ENCODE data around the gene OPRL1.
A peak's percentile ranks its signal among the peaks of the same experiment; 100 is the strongest.

Gene OPRL1

DNA sequence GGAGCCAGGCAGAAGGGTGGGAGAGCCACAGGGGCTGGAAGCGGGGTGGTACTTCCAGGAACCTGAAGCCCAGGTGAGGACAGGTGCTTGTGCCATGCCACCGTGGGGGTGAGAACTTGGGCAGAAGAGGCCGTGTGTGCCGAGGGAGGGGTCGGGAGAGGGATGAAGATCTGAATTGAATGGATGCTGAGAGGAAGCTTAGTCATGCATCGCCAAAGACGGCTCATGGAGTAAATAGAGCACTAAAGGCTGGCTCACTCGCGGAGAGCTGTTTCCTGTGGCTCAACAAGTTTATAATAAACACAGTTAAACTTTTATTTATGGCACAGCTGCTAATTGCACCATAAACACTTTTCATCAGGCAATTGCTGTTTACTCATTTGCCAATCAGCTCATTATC is 62.7 kb downstream of the OPRL1 start:
- no peak overlapping the region for H2BK12ac ChIP-seq (ENCODE audit: low read length)
- H3K4me3 ChIP-seq (ENCODE audit: low read depth, low read length): no peak overlapping the region
- H3K9me3 ChIP-seq (ENCODE audit: insufficient read depth, low read depth, low read length): peaks cover 12% of the 10 kb centered on the region
- no peaks in the 10 kb centered on the region for H3K4me1 ChIP-seq (ENCODE audit: control insufficient read depth in 1 of 2, insufficient read depth in 2 of 2, low read length in 2 of 2)
- H3K36me3 ChIP-seq (ENCODE audit: control insufficient read depth in 1 of 2, insufficient read depth in 2 of 2, low read length in 2 of 2): no peaks in the 10 kb centered on the region
- H3K18ac ChIP-seq (ENCODE audit: low read length): no peak overlapping the region
- no peak overlapping the region for H4K8ac ChIP-seq (ENCODE audit: low read depth, low read length)
- H3K14ac ChIP-seq (ENCODE audit: low read length): no peak overlapping the region
- no peak overlapping the region for H2BK5ac ChIP-seq (ENCODE audit: low read depth, low read length, poor library complexity)
- H3K9ac ChIP-seq (ENCODE audit: low read length): no peak overlapping the region
- H3K79me2 ChIP-seq (ENCODE audit: control insufficient read depth, insufficient read depth, low read length, poor library complexity): no peaks in the 10 kb centered on the region
- no peaks in the 10 kb centered on the region for H3K79me1 ChIP-seq (ENCODE audit: low read length)
- H4K12ac ChIP-seq (ENCODE audit: low read depth, low read length): no peak overlapping the region
- H2BK120ac ChIP-seq (ENCODE audit: insufficient read depth, low read length, poor library complexity): no peak overlapping the region
- no peak for DNase-seq
- no CpG with 5 or more reads among the region's 9 CpGs for WGBS (ENCODE audit: extremely low coverage, insufficient coverage, insufficient read length)
- no peak overlapping the region for H3K4me2 ChIP-seq (ENCODE audit: low read length)
- H4K91ac ChIP-seq (ENCODE audit: low read depth, low read length): no peak overlapping the region
- no peak overlapping the region for H3K4ac ChIP-seq (ENCODE audit: low read depth, low read length)
- no peak overlapping the region for H3K23ac ChIP-seq (ENCODE audit: low read length)
- H3K27ac ChIP-seq (ENCODE audit: low read depth, low read length): no peak overlapping the region
- no peak overlapping the region for H2AK5ac ChIP-seq (ENCODE audit: low read length)
- H2AFZ ChIP-seq (ENCODE audit: insufficient read depth, low read length, poor library complexity): no peak overlapping the region
- H3K27me3 ChIP-seq (ENCODE audit: insufficient read depth, low read length): no peaks in the 10 kb centered on the region

DNA sequence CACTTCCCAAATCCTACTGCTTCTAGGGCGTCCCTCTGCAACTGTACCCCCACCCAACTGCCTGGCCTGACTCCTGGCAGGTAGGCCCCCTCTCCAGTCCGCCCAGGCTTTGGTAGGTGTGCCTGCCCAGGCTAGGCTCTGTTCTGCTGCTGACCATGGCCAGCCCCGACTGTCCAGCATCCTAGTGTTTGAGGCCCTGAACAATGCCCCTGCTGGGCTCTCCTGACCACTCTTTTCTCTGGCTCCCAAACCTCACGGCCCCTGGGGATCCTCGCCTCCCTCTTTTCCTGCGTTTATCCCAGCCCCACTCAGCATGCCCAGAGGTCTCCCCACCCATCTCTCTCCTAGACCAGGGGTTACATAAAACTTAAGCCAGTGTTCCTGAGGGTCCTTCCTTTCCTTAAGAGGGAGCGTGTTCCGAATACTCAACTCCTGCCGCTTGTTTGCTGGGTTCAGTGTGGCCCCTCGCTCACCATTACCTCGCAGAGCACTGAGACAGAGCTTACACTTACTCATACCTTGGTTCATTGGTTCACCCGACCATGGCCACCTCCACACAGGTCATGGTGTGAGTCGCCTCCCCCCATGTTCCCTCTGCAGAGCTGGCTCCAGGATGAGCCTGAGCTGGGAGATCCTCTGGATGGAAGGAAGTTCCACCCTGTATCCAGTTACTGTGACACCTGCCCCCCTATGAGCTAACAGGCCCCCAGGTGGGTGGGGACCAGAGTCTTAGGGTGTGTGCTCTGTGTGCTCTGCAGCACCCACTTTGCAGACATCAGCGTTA is 63.3 kb downstream of the OPRL1 start:
- H3K4me1 ChIP-seq (ENCODE audit: control insufficient read depth in 1 of 2, insufficient read depth in 2 of 2, low read length in 2 of 2): no peaks in the 10 kb centered on the region
- no peaks in the 10 kb centered on the region for H3K36me3 ChIP-seq (ENCODE audit: control insufficient read depth in 1 of 2, insufficient read depth in 2 of 2, low read length in 2 of 2)
- no peak overlapping the region for H2AFZ ChIP-seq (ENCODE audit: insufficient read depth, low read length, poor library complexity)
- no peaks in the 10 kb centered on the region for H3K79me1 ChIP-seq (ENCODE audit: low read length)
- no peak overlapping the region for H2BK120ac ChIP-seq (ENCODE audit: insufficient read depth, low read length, poor library complexity)
- H3K79me2 ChIP-seq (ENCODE audit: control insufficient read depth, insufficient read depth, low read length, poor library complexity): no peaks in the 10 kb centered on the region
- H4K91ac ChIP-seq (ENCODE audit: low read depth, low read length): no peak overlapping the region
- no peak overlapping the region for H3K9ac ChIP-seq (ENCODE audit: low read length)
- no peak overlapping the region for H4K8ac ChIP-seq (ENCODE audit: low read depth, low read length)
- WGBS (ENCODE audit: extremely low coverage, insufficient coverage, insufficient read length): no CpG with 5 or more reads among the region's 14 CpGs
- H3K23ac ChIP-seq (ENCODE audit: low read length): no peak overlapping the region
- H2AK5ac ChIP-seq (ENCODE audit: low read length): no peak overlapping the region
- no peak overlapping the region for H3K4me3 ChIP-seq (ENCODE audit: low read depth, low read length)
- no peak overlapping the region for H3K14ac ChIP-seq (ENCODE audit: low read length)
- H3K27me3 ChIP-seq (ENCODE audit: insufficient read depth, low read length): no peaks in the 10 kb centered on the region
- peaks cover 12% of the 10 kb centered on the region for H3K9me3 ChIP-seq (ENCODE audit: insufficient read depth, low read depth, low read length)
- H4K12ac ChIP-seq (ENCODE audit: low read depth, low read length): no peak overlapping the region
- no peak overlapping the region for H2BK5ac ChIP-seq (ENCODE audit: low read depth, low read length, poor library complexity)
- H2BK12ac ChIP-seq (ENCODE audit: low read length): no peak overlapping the region
- no peak overlapping the region for H3K27ac ChIP-seq (ENCODE audit: low read depth, low read length)
- no peak overlapping the region for H3K4me2 ChIP-seq (ENCODE audit: low read length)
- H3K4ac ChIP-seq (ENCODE audit: low read depth, low read length): no peak overlapping the region
- no peak for DNase-seq
- no peak overlapping the region for H3K18ac ChIP-seq (ENCODE audit: low read length)

DNA sequence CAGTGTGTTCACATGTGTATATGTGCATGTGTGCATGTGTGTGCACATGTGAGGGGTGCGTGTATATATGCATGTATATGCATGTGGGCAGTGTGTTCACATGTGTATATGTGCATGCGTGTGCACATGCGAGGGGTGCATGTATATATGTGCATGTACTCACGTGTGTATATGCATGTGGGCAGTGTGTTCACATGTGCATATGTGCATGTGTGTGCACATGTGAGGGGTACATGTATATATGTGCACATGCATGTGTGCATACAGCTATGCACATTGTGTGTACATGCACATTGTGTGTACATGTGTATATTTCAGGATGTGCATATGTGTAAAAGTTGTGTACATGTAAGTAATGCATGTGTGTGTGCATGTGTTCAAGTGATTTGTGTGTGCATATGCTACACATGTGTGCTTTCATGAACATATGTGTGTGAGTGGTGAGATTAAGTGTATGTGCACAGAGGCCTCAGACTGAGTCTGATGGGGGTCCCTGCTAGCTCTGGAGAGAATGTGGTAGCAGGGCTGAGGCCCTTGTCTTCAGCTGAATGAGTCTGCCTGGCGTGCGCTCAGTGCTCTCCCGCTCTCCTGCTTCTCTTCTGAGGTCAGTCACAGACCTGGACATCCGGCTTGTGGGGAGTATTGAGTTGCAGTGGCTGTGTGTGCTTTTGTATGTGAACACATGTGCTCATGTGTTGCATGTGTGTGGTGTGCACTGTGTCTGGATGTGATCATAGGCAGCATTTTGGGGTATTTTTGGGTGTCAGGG is 64.4 kb downstream of the OPRL1 start:
- Histone ChIP-seq H2BK12ac (ENCODE audit: low read length) (no peak overlapping the region), H3K14ac (ENCODE audit: low read length) (no peak overlapping the region), H2BK120ac (ENCODE audit: insufficient read depth, low read length, poor library complexity) (no peak overlapping the region), H3K27ac (ENCODE audit: low read depth, low read length) (no peak overlapping the region), H2AFZ (ENCODE audit: insufficient read depth, low read length, poor library complexity) (no peak overlapping the region), H3K4me3 (ENCODE audit: low read depth, low read length) (no peak overlapping the region), H3K79me2 (ENCODE audit: control insufficient read depth, insufficient read depth, low read length, poor library complexity) (no peaks in the 10 kb centered on the region), H3K4me2 (ENCODE audit: low read length) (no peak overlapping the region), H4K91ac (ENCODE audit: low read depth, low read length) (no peak overlapping the region), H3K27me3 (ENCODE audit: insufficient read depth, low read length) (no peaks in the 10 kb centered on the region), H4K12ac (ENCODE audit: low read depth, low read length) (no peak overlapping the region), H2BK5ac (ENCODE audit: low read depth, low read length, poor library complexity) (no peak overlapping the region), H3K4ac (ENCODE audit: low read depth, low read length) (no peak overlapping the region), H3K36me3 (ENCODE audit: control insufficient read depth in 1 of 2, insufficient read depth in 2 of 2, low read length in 2 of 2) (no peaks in the 10 kb centered on the region), H3K4me1 (ENCODE audit: control insufficient read depth in 1 of 2, insufficient read depth in 2 of 2, low read length in 2 of 2) (no peaks in the 10 kb centered on the region), H3K18ac (ENCODE audit: low read length) (no peak overlapping the region), H3K9ac (ENCODE audit: low read length) (no peak overlapping the region), H3K9me3 (ENCODE audit: insufficient read depth, low read depth, low read length) (peaks cover 12% of the 10 kb centered on the region), H3K23ac (ENCODE audit: low read length) (peak overlapping the region; percentile 10), H4K8ac (ENCODE audit: low read depth, low read length) (no peak overlapping the region), H3K79me1 (ENCODE audit: low read length) (no peaks in the 10 kb centered on the region), H2AK5ac (ENCODE audit: low read length) (no peak overlapping the region)
- no peak for DNase-seq
- no CpG with 5 or more reads among the region's 8 CpGs for WGBS (ENCODE audit: extremely low coverage, insufficient coverage, insufficient read length)

DNA sequence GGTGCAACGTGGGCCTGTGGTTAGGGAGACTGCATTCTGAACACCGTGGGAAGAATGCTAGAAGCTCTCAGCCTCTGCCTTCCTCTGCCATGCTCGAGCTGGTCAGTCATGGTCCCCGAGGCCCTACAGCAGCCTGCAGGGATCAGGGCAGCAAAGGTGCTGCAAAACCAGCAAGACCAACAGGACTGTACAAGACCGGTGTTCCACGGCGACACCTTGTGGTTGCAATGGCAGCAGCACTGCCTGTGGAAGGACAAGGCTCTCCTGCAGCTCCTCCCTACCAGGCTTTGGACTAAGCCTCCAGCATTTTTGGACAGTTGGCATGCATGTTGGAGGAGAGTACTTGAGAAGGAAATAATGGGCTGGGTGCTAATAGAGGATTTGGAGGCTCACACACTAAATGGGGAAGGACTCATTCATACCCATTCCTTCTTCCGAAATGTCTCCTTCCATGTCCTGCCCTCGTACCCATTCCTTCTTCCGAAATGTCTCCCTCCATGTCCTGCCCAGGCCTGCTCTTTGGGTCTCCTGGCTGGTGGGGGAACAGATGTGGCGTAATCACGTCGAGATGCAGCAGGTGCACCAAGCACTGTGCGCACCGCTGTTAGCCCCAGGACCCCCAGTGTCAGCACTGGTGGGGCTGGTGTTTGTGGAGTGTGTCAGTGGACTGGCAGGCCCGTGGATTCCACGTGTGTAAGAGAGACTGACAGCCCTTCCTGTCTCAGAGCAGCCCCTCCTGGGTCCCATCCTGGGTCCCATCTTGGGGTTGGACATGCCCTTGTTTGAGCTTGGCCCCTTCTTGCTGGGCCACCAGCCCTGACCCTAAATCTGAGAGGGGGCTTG is 65.8 kb downstream of the OPRL1 start:
- no peaks in the 10 kb centered on the region for H3K79me2 ChIP-seq (ENCODE audit: control insufficient read depth, insufficient read depth, low read length, poor library complexity)
- H3K79me1 ChIP-seq (ENCODE audit: low read length): no peaks in the 10 kb centered on the region
- H3K4me2 ChIP-seq (ENCODE audit: low read length): no peak overlapping the region
- no peak overlapping the region for H2AFZ ChIP-seq (ENCODE audit: insufficient read depth, low read length, poor library complexity)
- H4K91ac ChIP-seq (ENCODE audit: low read depth, low read length): no peak overlapping the region
- H3K14ac ChIP-seq (ENCODE audit: low read length): no peak overlapping the region
- no peak overlapping the region for H2BK5ac ChIP-seq (ENCODE audit: low read depth, low read length, poor library complexity)
- H3K4me3 ChIP-seq (ENCODE audit: low read depth, low read length): no peak overlapping the region
- no peak overlapping the region for H2BK12ac ChIP-seq (ENCODE audit: low read length)
- no peak overlapping the region for H3K27ac ChIP-seq (ENCODE audit: low read depth, low read length)
- H3K18ac ChIP-seq (ENCODE audit: low read length): no peak overlapping the region
- no peak overlapping the region for H4K12ac ChIP-seq (ENCODE audit: low read depth, low read length)
- no peak overlapping the region for H3K4ac ChIP-seq (ENCODE audit: low read depth, low read length)
- H3K23ac ChIP-seq (ENCODE audit: low read length): no peak overlapping the region
- no peak overlapping the region for H3K9ac ChIP-seq (ENCODE audit: low read length)
- no peaks in the 10 kb centered on the region for H3K4me1 ChIP-seq (ENCODE audit: control insufficient read depth in 1 of 2, insufficient read depth in 2 of 2, low read length in 2 of 2)
- no peak overlapping the region for H4K8ac ChIP-seq (ENCODE audit: low read depth, low read length)
- H2BK120ac ChIP-seq (ENCODE audit: insufficient read depth, low read length, poor library complexity): no peak overlapping the region
- H2AK5ac ChIP-seq (ENCODE audit: low read length): no peak overlapping the region
- H3K9me3 ChIP-seq (ENCODE audit: insufficient read depth, low read depth, low read length): peaks cover 21% of the 10 kb centered on the region
- no peaks in the 10 kb centered on the region for H3K36me3 ChIP-seq (ENCODE audit: control insufficient read depth in 1 of 2, insufficient read depth in 2 of 2, low read length in 2 of 2)
- H3K27me3 ChIP-seq (ENCODE audit: insufficient read depth, low read length): no peaks in the 10 kb centered on the region
- no CpG with 5 or more reads among the region's 17 CpGs for WGBS (ENCODE audit: extremely low coverage, insufficient coverage, insufficient read length)
- DNase-seq: no peak
